OCI-M1 (cell line): Measurements from ENCODE around the gene HS6ST3.
"Not testable (repeated sequence)": the region's sequence is repeated elsewhere in the genome, so short reads cannot be mapped to it uniquely, and the experiment has no call there.

Source experiments
- DNase-seq: peaks from one replicate; lab custom pipeline; 2025; lab: John Stamatoyannopoulos, UW

Gene HS6ST3

DNA sequence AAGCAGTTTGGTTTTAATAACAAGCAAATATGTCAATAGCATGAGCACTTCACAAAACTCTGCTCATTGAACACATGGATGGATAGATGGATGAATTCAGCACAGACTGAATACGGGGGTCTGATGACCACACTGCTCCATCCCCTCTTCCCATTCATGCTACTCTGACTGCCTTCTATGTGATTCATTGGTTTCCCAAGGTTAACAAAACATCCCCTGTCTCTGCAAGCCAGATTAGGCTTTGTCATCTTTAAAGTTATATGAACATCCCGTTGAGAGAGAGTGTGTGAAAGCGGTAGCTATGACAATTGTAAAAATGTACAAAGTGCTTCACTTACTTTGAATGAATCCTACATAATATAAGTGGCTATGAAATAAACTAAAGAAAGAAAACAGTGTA lies 651.9 kb downstream of the HS6ST3 start:
- no peak for DNase-seq

DNA sequence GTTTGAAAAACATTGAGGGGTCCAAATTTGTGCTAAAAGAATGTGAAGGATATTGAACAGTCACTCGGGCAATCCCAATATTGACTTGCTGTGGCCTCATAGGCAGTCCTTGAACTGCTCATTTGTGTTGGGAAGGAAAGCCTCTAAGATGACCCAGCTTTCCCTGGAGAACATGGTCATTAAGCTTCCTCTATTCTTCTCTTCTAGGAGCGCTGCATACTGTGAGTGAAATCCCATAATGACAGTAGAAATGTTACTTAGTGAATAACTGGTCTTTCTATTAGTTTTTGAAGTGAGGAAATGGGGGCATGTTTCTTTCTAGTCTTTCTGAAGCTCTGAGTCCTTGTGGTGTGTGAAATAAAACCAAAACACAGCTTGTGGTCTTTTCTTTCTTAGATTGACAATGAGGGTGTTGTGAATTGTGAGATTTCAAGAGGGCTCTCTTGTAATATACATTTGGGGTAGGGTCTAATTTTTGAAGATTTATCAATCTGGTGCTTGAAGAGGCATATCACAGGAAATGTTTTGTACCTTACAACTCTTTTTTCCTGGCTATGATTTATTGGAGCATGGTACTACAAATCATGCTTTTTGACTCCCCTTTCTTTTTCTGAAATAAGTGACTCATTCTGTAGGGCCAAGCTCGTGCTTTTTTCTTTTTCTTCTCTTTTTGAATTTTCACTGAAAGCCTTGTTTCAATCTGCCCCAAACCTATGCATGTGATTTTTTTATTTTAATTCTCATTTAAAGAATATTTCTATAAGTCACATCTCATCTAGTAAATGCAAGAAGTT lies 653.6 kb downstream of the HS6ST3 start:
- peak; percentile 11 for DNase-seq

DNA sequence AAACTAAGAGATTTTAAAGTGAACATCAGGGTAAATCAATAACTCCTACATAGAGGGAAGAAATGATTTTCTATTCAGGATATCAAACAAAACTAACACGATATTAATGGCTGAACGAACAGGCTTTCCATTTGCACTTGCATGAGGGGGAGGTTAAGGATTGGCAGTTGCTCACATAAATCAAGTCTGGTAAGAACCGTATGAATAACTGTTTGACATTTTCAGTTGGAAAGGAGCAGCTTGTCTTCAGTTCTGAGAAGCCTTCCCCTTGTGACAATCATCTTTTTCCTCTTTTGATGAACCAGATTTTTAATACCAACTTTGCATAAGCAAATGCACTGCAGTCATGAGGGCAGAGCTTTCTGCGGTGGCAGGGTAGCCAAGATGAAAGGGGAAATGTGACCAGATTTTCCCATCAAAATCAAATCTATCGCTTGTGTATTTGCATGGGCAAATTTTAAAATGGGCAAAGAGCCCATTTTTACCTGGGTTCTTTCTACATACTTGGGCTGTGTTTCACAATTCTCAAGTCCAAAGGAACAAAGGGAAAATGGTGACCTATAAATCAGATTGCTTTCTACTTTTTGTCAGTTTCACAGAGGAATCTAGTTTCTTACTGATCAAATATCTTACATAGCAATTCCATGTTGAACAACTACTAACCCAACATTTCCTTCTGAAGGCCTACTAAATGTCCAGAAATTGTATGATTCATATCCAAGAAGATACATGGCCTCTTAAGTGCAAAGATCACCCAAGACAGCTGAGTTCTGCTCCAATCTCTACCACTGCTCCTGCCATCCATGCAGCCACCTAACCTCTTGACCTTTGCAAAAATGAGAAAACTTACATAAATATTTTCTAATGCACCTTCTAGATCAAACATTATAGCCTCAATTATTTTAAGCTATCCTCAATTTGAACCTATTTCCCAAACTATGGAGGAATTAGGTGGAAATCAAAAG lies 654.7 kb downstream of the HS6ST3 start:
- peak; percentile 25 for DNase-seq

DNA sequence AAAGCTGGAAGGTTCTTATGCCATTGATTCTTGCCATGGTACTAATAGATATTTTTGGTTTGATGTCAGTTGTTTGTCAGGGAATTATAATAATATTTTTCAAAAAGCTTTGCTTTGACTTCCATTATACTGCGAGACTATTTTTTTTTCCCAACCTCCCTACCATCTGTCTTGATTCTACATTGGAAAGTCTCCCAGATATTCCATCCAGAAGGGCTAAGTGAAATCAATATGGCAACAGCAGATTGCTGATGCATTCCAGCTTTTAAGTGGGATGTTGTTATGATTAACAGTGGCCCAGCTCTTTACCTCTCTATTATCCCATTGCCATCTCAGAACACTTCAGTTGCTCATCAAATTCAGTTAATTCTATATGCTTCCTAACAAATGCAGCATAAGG lies 657.0 kb downstream of the HS6ST3 start:
- no peak for DNase-seq

DNA sequence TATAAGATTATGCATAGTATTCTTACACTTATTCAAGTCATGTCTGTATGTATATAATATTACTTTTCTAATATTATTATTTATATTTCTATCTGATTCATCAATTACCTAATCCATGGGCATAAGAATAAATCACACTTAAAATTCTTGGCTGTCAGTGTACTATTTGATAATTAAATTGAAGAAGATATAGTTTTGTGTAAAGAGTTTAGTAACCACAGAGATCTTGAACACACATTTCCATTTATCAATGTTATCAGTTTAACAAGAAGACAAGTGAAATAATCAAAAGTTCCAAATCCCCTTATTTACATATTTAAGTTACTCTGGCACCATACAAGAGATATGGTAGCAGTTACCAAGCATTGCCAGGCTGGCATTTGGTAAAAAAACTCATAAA lies 659.9 kb downstream of the HS6ST3 start:
- no peak for DNase-seq

DNA sequence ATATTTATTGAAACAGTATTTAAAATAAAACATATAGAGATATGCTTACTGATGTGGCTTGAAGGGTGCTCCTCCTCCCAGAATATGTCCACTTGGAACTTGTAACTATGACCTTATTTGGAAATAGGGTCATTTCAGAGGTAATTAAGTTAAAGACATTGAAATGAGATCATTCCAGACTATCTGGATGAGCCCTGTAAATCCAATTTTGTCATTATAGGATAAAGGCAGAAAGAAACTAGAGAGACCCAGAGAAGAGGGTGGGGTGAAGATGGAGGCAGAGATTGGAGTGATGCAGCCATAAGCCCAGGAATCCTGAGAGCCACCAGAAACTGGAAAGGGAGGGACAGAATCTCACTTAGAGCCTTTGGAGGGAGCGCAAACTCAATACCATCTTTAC lies 661.2 kb downstream of the HS6ST3 start:
- DNase-seq = no peak

DNA sequence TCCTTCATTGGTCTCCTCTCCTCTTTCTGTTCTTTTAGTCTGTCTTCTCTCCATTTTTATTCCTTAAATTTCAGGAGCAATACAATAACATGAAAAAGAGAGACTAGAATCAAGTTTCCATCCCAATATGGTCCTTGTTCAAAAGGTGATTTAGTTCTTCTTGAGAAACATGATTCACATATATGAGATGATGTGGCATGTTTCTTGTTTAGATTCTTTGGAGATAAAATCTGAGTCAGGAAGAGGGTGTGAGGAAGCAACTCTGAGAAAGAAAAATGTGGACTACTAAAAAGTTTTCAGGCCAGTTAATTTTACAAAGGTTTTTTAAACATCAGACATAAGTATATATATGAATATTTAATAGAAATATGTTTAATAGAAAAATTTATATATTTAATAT lies 673.0 kb downstream of the HS6ST3 start:
- peak; percentile 28 for DNase-seq

DNA sequence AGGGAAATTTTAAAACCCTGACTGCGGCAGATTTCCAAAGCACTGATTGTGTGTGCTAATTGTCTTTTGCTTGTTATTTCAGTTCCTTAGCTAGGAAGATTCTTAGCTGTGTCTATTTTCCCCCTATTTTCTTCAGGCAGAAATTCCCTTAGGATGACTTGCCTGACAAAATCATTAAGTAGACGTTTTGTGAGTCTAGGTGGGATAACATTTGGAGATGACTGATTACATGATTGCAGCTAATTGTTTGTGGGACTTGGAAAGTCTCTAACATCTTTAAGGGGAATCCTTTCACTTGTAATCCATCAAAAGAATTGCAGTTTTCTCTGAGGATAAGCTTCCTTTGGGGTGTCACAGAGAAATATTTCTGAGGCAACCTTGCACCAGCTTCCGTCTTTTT lies 676.4 kb downstream of the HS6ST3 start:
- no peak for DNase-seq

DNA sequence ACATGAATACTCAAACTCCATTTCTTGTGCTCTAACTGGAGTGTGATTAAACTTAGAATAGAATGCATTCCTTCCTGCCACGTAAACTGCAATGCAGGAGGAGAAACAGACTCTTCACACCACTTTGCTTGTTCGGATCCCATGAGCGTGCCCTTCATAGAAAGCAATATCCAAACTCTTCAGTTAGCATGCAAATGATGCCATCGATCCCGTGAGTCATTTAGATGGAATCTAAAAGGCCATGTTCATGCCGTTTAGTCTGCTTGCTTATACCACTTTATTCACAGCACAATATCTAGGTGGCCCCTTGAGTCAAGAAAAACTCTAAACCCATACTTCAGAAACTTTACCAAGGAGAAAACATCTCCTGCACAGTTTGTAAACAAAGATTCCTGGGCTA lies 678.6 kb downstream of the HS6ST3 start:
- no peak for DNase-seq

DNA sequence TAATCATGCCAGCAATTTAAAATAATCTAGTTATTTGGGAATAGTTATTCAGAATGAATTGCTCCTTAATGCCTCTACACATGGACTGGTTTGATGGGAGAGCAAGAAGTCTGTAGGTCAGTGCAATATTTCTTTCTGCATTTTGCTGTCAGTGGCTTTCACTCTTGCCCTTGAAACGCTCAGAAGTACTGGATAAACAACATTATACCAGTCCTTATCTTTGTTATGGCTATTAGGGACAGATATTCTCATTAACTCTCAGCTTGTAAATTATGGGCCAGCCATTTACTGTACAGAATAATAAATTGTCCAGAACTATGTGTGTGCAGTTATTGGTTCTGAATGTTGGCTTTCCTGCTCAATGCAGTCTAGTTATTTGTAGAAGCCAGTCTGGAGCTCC lies 680.0 kb downstream of the HS6ST3 start:
- no peak for DNase-seq

DNA sequence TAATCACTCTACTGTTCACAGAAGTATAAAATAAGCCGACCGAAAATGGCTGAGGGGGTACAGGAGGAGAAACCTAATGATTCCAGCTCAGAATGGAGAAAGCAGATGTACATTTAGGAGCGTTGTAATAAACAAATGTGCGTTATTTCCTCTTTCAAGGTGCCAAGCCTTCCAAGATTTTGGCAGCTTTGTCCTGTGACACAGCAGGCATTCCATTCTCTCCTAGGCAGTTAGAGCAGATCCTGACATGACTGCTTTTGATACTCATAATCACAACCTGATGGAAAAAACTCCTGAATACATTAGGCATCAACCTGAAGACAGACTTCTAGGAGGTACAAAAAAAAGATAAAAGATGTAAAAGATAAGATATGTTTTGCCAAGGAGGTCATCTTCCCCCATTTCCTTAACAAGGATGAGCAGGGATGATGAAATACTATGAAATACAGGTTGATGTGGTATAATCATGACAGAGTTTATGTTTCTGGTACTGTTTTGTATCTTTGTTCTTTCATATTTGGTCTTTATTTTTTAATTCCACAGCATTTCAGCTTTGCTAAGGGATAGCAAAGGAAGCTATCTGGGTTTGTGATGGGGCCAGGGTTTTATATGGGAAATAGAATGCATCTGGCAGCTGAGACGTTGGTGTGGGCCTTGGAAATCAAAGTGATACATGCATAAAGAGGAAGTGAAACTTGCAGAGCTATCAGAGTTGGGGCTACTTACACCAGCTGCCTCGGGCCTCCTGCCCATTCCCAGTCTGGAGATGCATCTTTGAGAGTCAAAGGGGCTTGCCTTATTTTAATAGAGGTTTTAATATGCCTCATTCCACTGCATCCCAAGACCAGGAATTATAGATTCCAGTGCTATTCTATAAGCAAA lies 681.8 kb downstream of the HS6ST3 start:
- peak; percentile 88 for DNase-seq

DNA sequence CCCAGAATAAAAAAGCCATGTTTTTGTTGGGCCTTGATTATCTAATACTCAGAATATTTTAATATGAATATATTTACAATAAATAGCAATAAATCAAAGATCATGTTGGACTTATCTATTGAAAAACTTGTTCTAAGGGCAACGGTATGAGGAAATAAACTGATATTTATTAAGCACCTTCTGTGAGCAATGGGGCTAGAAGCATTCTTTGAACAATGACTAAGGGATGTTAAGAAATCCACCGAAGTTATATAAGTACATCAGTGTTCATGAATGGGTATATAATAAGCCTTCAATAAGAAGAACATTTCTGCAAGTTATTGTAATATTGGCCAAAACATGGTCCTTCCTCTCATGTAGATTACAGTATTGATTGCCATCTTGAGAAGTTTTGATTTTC lies 682.5 kb downstream of the HS6ST3 start:
- DNase-seq = no peak

DNA sequence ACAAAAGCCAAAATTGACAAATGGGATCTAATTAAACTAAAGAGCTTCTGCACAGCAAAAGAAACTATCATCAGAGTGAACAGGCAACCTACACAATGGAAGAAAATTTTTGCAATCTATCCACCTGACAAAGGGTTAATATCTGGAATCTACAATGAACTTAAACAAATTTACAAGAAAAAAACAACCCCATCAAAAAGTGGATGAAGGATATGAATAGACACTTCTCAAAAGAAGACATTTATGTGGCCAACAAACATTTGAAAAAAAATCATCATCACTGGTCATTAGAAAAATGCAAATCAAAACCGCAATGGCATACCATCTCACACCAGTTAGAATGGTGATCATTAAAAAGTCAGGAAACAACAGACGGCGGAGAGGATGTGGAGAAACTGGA lies 688.4 kb downstream of the HS6ST3 start:
- DNase-seq = not testable (repeated sequence)

DNA sequence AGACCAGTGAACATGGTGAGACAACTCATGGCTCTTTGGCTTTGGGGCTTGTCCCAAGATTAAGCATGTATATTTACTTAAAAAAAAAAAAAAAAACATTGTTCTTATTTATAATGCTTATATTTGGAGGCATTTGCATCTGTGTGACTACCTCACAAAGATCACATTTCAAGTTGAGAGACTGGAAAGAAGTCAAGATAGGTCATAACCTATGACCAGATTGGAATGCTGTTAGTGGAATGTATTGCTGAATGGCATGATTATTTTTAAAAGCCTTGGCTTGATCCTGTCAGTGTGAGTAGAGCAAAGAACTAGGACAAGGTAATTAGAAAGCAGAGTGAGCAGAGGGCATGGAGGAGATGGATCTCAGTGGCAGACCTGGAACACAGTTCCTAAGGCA lies 689.8 kb downstream of the HS6ST3 start:
- no peak for DNase-seq

DNA sequence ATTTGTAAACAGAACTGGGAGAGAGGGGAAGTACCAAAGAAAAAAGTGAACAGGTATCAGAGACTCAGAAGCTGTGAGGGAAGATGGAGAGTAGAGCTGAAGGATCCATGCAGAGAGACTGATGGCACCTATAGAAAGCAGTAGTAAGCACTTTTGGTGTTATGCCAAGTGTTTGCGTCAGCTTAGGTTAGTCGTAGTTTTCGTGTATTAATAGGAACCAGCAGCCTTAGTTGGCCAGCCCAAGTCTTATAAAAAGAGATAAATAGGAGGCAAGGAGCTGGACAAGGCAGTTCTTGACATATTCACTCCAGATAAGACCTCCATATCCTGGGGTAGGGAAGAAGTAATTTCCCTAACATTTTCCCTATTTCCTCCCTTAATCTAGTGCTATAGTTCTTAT lies 690.2 kb downstream of the HS6ST3 start:
- no peak for DNase-seq

DNA sequence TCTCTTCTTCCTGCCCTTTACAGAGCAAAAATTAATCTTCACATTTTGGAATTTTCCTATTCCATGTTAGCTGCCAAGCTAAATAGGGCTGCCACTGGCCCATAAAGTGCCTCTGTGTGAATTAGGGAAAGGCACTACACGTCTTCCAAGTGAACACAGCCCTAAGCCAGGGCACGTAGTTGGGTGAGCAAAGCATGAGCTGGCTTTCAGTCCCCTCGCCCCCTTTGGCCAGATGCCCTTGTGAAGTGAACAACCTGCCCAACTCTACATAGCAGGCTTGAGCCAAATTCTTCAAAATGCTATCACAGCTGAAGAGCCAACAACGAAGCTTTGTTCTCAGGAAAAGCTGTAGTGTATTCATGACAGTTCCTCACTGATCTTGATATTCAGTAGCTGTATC lies 691.2 kb downstream of the HS6ST3 start:
- DNase-seq = no peak

DNA sequence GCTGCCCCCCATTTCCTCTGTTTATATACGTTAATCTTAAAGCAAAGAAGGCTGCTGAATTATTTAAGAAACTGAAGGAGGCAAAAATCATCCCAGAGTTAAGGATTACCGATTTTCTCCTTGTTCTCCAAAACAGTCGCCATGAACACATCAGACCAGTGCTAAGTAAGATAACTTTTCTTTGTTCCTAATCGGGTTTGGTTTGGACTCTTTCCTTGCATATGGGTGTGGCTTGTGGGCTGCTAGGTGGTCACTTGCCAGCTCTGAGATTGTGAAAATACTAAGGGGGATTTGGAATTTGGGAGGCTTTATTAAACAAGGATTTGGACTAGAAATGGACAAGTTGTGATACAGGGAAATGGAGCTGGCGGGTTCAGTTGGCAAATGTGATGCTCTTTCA lies 692.3 kb downstream of the HS6ST3 start:
- no peak for DNase-seq

DNA sequence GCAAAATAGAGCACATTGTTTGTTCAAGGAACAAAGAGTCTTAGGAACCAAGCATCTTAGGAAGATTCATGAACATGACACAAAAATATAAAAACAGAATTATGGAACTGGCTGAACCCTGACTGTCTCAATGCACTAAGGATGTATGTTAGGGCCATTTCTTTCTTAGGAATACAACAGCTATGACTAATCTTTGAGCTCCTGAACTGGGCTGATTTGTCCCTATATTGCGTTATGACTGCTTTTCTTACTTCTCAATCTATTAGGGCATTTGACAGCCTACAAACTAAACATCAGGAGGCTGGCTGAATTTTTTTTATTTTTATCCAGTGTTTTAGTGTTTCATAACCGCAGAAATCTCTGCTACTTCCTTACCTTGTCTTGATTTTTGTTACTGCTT lies 693.1 kb downstream of the HS6ST3 start:
- DNase-seq = peak; percentile 10

DNA sequence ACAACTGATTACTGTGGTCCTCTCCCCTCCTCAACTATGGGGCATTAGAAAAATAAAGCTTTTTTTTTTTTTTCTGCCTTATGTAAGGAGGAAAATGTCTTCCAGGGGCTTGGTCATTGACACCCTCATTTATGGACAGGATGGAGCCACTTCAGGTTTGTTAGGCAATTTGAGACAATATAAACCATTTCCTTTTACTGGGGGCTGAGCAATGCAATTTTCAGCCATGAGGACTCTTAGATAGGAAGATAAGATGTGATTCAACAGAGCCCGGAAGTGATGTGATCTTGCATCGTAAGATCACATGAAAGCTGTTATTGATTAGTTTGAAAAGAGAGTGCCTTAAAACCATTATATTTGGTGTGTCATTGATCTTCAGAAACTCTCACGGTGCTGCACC lies 693.6 kb downstream of the HS6ST3 start:
- DNase-seq = no peak

DNA sequence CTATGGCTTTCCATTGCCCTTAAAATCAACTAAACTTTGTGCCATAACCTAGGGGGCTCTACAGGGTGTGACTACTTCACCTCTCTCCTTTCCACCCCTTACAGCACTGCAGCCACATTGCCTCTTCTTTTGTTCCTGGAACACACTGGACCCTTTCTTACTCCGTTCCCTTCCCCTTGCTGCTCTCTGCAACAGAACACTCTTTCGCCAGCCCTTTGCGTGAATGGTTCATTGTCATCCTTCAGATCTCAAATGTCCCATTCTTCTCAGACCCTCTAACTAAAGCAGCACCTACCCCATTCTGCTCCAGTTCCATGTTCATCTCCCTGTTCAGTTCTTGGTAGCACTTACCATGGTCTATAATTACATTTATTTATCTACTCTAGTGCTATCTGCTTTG lies 696.1 kb downstream of the HS6ST3 start:
- DNase-seq = no peak

DNA sequence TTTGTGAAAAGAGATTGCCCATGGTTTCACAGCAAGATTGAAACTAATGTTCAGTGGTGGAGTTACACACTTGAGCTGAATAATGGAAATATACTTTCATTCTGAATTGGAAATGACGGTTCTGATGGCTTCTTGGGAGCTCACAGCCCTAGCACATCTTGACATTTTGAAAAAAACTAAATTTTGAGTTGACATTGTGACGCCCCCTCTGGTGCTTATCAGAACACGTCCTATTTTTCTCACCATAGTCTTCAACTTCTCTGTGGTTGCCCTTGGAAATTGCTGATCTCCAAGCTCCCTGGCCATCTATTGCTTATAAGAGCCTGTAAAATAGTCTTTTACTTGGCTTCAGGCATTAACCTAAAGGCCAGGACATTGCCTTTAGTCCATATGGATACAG lies 702.3 kb downstream of the HS6ST3 start:
- DNase-seq = peak; percentile 26

DNA sequence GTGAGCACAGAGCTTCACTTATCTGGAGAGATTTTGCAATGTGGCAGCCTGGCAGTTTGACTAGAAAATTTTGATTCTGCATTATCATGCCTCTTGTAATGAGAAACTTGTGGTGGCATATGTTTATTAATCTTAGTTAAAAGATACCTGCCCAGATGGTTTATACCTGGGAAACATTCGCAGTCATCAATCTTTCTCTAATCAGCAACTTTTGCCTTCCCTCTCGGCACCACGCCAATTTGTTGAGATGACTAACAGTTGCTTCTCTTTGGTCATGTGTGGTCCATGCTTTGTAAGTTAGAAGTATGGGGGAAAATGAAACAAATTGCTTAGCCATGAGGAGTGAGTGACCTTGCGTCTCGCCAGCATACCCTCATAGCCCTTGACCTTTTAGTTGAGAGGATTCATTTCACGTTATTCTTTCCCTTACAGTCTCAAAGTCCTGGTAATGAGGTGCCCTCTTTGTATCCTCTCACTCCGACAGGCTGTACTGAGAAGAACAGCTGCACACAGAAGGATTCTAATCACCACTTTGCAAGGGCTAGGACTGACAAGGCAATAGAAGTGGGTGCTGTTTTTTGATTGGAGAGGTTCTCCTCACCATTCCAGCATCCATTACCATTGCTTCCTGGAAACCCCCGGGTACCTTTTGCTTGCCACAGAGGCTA lies 703.0 kb downstream of the HS6ST3 start:
- DNase-seq = peak; percentile 26
